Hepatocyte (in vitro differentiated cells): ENCODE measurements around the gene MAOB. TPM values are rescaled to one million over a fixed set of nuclear protein-coding genes. Genes with fewer than 3 reads are reported as not detected.

Experiments
- DNase-seq: peaks from one replicate; pipeline ENCODE4 v3.0.0-alpha.2; 2016; ENCODE audit warnings: low spot score
- H2AFZ ChIP-seq: fragments of 200-600 bp; sonication (generic); 2 replicates; pipeline ENCODE4 v1.6.0; 2016; ENCODE audit warnings: antibody characterized with exemption, mild to moderate bottlenecking
- H3K27ac ChIP-seq: fragments of 200-600 bp; sonication (generic); 2 replicates; pipeline ENCODE4 v1.5.1; 2016; ENCODE audit warnings: mild to moderate bottlenecking
- H3K27me3 ChIP-seq: fragments of 200-600 bp; sonication (generic); 2 replicates; pipeline ENCODE4 v1.6.1; 2016
- H3K36me3 ChIP-seq: fragments of 200-600 bp; sonication (generic); replicated peaks from 2 replicates; pipeline ENCODE4 v1.5.1; 2016; ENCODE audit warnings: low read depth; ENCODE audit not compliant: insufficient read depth
- H3K4me1 ChIP-seq: fragments of 200-600 bp; sonication (generic); 2 replicates; pipeline ENCODE4 v1.5.1; 2016; ENCODE audit warnings: mild to moderate bottlenecking, moderate library complexity; ENCODE audit not compliant: insufficient read depth
- H3K4me2 ChIP-seq: fragments of 200-600 bp; sonication (generic); 2 replicates; pipeline ENCODE4 v1.6.0; 2016
- H3K4me3 ChIP-seq: fragments of 200-600 bp; sonication (generic); 2 replicates; pipeline ENCODE4 v1.5.1; 2016; ENCODE audit warnings: mild to moderate bottlenecking
- H3K79me2 ChIP-seq: fragments of 200-600 bp; sonication (generic); 2 replicates; pipeline ENCODE4 v1.6.0; 2017; ENCODE audit warnings: mild to moderate bottlenecking
- H3K9me2 ChIP-seq: fragments of 200-600 bp; sonication (generic); replicated peaks from 2 replicates; pipeline ENCODE4 v1.6.0; 2017; ENCODE audit warnings: mild to moderate bottlenecking; ENCODE audit not compliant: insufficient read depth
- H3K9me3 ChIP-seq: fragments of 200-600 bp; sonication (generic); 2 replicates; pipeline ENCODE4 v1.5.1; 2016; ENCODE audit warnings: low read depth, mild to moderate bottlenecking
- H4K20me1 ChIP-seq: fragments of 200-600 bp; sonication (generic); 2 replicates; pipeline ENCODE4 v1.6.0; 2016; ENCODE audit warnings: mild to moderate bottlenecking; ENCODE audit not compliant: insufficient read depth, poor library complexity, severe bottlenecking
- CTCF ChIP-seq: fragments of 200-600 bp; sonication (generic); IDR thresholded peaks from 2 replicates; pipeline ENCODE4 v1.5.1; 2016; ENCODE audit warnings: antibody characterized with exemption, mild to moderate bottlenecking; ENCODE audit not compliant: poor library complexity
- EZH2 ChIP-seq: fragments of 200-600 bp; sonication (generic); IDR thresholded peaks from 2 replicates; pipeline ENCODE4 v1.6.1; 2016; ENCODE audit warnings: antibody characterized with exemption, mild to moderate bottlenecking, borderline replicate concordance
- EZH2phosphoT487 ChIP-seq: fragments of 200-600 bp; sonication (generic); IDR thresholded peaks from one replicate; pipeline ENCODE4 v1.6.1; 2018; ENCODE audit warnings: antibody characterized with exemption, mild to moderate bottlenecking, low read depth, moderate library complexity; ENCODE audit not compliant: unreplicated experiment, severe bottlenecking
- WGBS: methylation state at CpG from one replicate; pipeline ENCODE4 v1.1.6; 2016; ENCODE audit warnings: low lambda C conversion rate; ENCODE audit errors: missing lambda C conversion rate; 5-methylcytosine and 5-hydroxymethylcytosine counted together
- polyA plus RNA-seq: library from polyadenylated mRNA; unstranded; fragments of >200 nt; fragmentation: Nextera tagmentation; extraction: Ambion mirVana; gene quantifications from 2 replicates; pipeline ENCODE4 v1.2.1, GENCODE V29; 2016
- total RNA-seq: library from RNA; depleted of rRNA; stranded (reverse); fragments of >200 nt; gene quantifications from 2 replicates; pipeline ENCODE4 v1.2.3, GENCODE V29; 2014

MAOB gene
- total and polyA plus RNA-seq, 2 experiments from 2014 or later = 47.0 to 80.5 TPM

GRCh38 chrX:43860646-43861370 lies 21.4 kb downstream of the MAOB start:
- H3K27ac ChIP-seq = no peak overlapping the region

GRCh38 chrX:43853225-43853828 lies 28.9 kb downstream of the MAOB start:
- Histone ChIP-seq H3K79me2 (no peaks in the 10 kb centered on the region), H3K4me2 (no peak overlapping the region), H3K9me2 (no peaks in the 10 kb centered on the region), H3K9me3 (no peaks in the 10 kb centered on the region), H3K4me1 (no peaks in the 10 kb centered on the region), H2AFZ (no peak overlapping the region), H3K27me3 (no peaks in the 10 kb centered on the region), H4K20me1 (no peaks in the 10 kb centered on the region), H3K36me3 (no peaks in the 10 kb centered on the region), H3K4me3 (no peak overlapping the region), H3K27ac (no peak overlapping the region)
- no peak for DNase-seq
- WGBS = 52% methylated on average over 2 of the region's 6 CpGs
- TF ChIP-seq EZH2 (no peak), CTCF (no peak), EZH2phosphoT487 (no peak)

More at GRCh38 chrX:43860646-43861370, 21.4 kb downstream of the MAOB start:
- no peak for TF ChIP-seq EZH2phosphoT487
- no peak for TF ChIP-seq EZH2
- no peak for TF ChIP-seq CTCF
- no peaks in the 10 kb centered on the region for H3K9me2 ChIP-seq
- no peak overlapping the region for H2AFZ ChIP-seq
- 58% methylated on average over 8 of the region's 8 CpGs for WGBS
- H3K36me3 ChIP-seq = no peaks in the 10 kb centered on the region
- no peaks in the 10 kb centered on the region for H3K79me2 ChIP-seq
- H3K4me1 ChIP-seq = no peaks in the 10 kb centered on the region
- H3K4me2 ChIP-seq = no peak overlapping the region
- no peaks in the 10 kb centered on the region for H3K9me3 ChIP-seq
- H3K27me3 ChIP-seq = no peaks in the 10 kb centered on the region
- H4K20me1 ChIP-seq = no peaks in the 10 kb centered on the region
- no peak overlapping the region for H3K4me3 ChIP-seq
- DNase-seq = no peak

GRCh38 chrX:43850629-43851028 lies 31.6 kb downstream of the MAOB start:
- no peaks in the 10 kb centered on the region for H3K9me3 ChIP-seq
- WGBS = 71% methylated on average over 2 of the region's 2 CpGs
- TF ChIP-seq EZH2 (no peak), EZH2phosphoT487 (no peak), CTCF (no peak)

More at GRCh38 chrX:43850629-43851028, 31.6 kb downstream of the MAOB start:
- Histone ChIP-seq H3K36me3 (no peaks in the 10 kb centered on the region), H3K4me2 (no peak overlapping the region), H3K9me2 (no peaks in the 10 kb centered on the region), H3K4me1 (no peaks in the 10 kb centered on the region), H3K27ac (no peak overlapping the region), H4K20me1 (no peaks in the 10 kb centered on the region), H3K4me3 (no peak overlapping the region), H3K79me2 (no peaks in the 10 kb centered on the region), H3K27me3 (no peaks in the 10 kb centered on the region), H2AFZ (no peak overlapping the region)
- no peak for DNase-seq
